HepG2 (cell line): ENCODE data around the gene GUCY2D. TPM values are rescaled to one million over a fixed set of nuclear protein-coding genes. Genes with fewer than 3 reads are reported as not detected.
A peak's percentile ranks its signal among the peaks of the same experiment; 100 is the strongest.

ENCODE experiments used
- ADNP ChIP-seq: sonication (generic); formaldehyde crosslinking; IDR thresholded peaks from 2 replicates; pipeline ENCODE4 v1.4.0; 2020; ENCODE audit warnings: missing genetic modification reagents
- CSRNP2 ChIP-seq: sonication (generic); formaldehyde crosslinking; conservative IDR thresholded peaks from 2 replicates; pipeline ENCODE4 v1.8.0; 2022; ENCODE audit warnings: low read depth, missing genetic modification reagents
- EEA1 ChIP-seq: sonication (generic); formaldehyde crosslinking; IDR thresholded peaks from 2 replicates; pipeline ENCODE4 v1.5.1; 2020; ENCODE audit warnings: mild to moderate bottlenecking, missing genetic modification reagents, borderline replicate concordance
- FOXM1 ChIP-seq: sonication (generic); formaldehyde crosslinking; IDR thresholded peaks from 2 replicates; pipeline ENCODE4 v1.5.0; 2020; ENCODE audit warnings: missing genetic modification reagents
- HES4 ChIP-seq: sonication (generic); formaldehyde crosslinking; IDR thresholded peaks from 2 replicates; pipeline ENCODE4 v1.9.0; 2021; ENCODE audit warnings: mild to moderate bottlenecking, missing genetic modification reagents, borderline replicate concordance
- HIVEP1 ChIP-seq: sonication (generic); formaldehyde crosslinking; IDR thresholded peaks from 2 replicates; pipeline ENCODE4 v1.4.0; 2020; ENCODE audit warnings: mild to moderate bottlenecking, missing genetic modification reagents
- KIAA2018 ChIP-seq: sonication (generic); formaldehyde crosslinking; IDR thresholded peaks from 2 replicates; pipeline ENCODE4 v1.5.0; 2020; ENCODE audit warnings: mild to moderate bottlenecking, missing genetic modification reagents, borderline replicate concordance
- MAX ChIP-seq: IDR thresholded peaks from 2 replicates; pipeline ENCODE4 v1.6.1; 2012; ENCODE audit warnings: inconsistent platforms
- MBD4 ChIP-seq: IDR thresholded peaks from 2 replicates; pipeline ENCODE4 v1.6.1; 2012; ENCODE audit warnings: low read length, inconsistent platforms, borderline replicate concordance
- NCOA2 ChIP-seq: sonication (generic); formaldehyde crosslinking; IDR thresholded peaks from 2 replicates; pipeline ENCODE4 v1.8.0; 2022; ENCODE audit warnings: inconsistent platforms
- NCOA5 ChIP-seq: sonication (generic); formaldehyde crosslinking; IDR thresholded peaks from 2 replicates; pipeline ENCODE4 v1.4.0; 2020; ENCODE audit warnings: missing genetic modification reagents
- NFE2L1 ChIP-seq: sonication (generic); formaldehyde crosslinking; IDR thresholded peaks from 2 replicates; pipeline ENCODE4 v1.4.0; 2020; ENCODE audit warnings: missing genetic modification reagents, mild to moderate bottlenecking, borderline replicate concordance
- PHF21A ChIP-seq: sonication (generic); formaldehyde crosslinking; IDR thresholded peaks from 2 replicates; pipeline ENCODE4 v1.5.0; 2020; ENCODE audit warnings: mild to moderate bottlenecking, missing genetic modification reagents
- SKIL ChIP-seq: sonication (generic); formaldehyde crosslinking; IDR thresholded peaks from 2 replicates; pipeline ENCODE4 v1.8.0; 2022; ENCODE audit warnings: missing genetic modification reagents, mild to moderate bottlenecking, moderate library complexity, borderline replicate concordance
- SSRP1 ChIP-seq: IDR thresholded peaks from 2 replicates; pipeline ENCODE4 v1.6.1; 2016; ENCODE audit warnings: control low read depth
- WIZ ChIP-seq: sonication (generic); formaldehyde crosslinking; IDR thresholded peaks from 2 replicates; pipeline ENCODE4 v1.5.1; 2020; ENCODE audit warnings: mild to moderate bottlenecking, missing genetic modification reagents
- ZNF253 ChIP-seq: sonication (generic); formaldehyde crosslinking; IDR thresholded peaks from 2 replicates; pipeline ENCODE4 v1.8.0; 2022; ENCODE audit warnings: mild to moderate bottlenecking, missing genetic modification reagents, borderline replicate concordance
- ZNF282 ChIP-seq: fragments of 450-650 bp; IDR thresholded peaks from 2 replicates; pipeline ENCODE4 v1.6.1; 2018; ENCODE audit not compliant: partially characterized antibody
- polyA plus RNA-seq, 8 experiments: library from polyadenylated mRNA; depleted of rRNA in 3 of 8; stranded (reverse) in 7 of 8; unstranded in 1 of 8; fragments of >200 nt; fragmentation: Illumina TruSeq in 4 of 8; extraction: Trizol in 4 of 8; gene quantifications; 2 replicates each; pipeline versions ENCODE4 v1.2.1 to v1.2.3, GENCODE V29; 2011 to 2016; ENCODE audit warnings: low read depth in 4 of 8, missing spikeins in 1 of 8, mixed read lengths in 1 of 8; ENCODE audit not compliant: insufficient read depth in 1 of 8
- total RNA-seq, 5 experiments: library from RNA; depleted of rRNA; stranded (reverse); fragments of >200 nt; fragmentation: Illumina TruSeq; extraction: Trizol; gene quantifications; 2 replicates each; pipeline ENCODE4 v1.2.3, GENCODE V29; 2016; ENCODE audit warnings: low read depth in 1 of 5

GUCY2D gene
- total and polyA plus RNA-seq, 2 of the 13 experiments (the other 11 are each of a cell fraction or from before 2014, with no cell fraction given): not detected

- TF ChIP-seq KIAA2018 (CRISPR knock-in tag) (0 out of 2 replicates have a peak, but pooled peaks have one; percentile 47), SSRP1 (CRISPR knock-in tag) (peak; percentile 58; the same call in 1 of the 2 replicates), WIZ (CRISPR knock-in tag) (peak; percentile 88), SKIL (CRISPR knock-in tag) (0 out of 2 replicates have a peak, but pooled peaks have one; percentile 7), PHF21A (CRISPR knock-in tag) (no peak), HES4 (CRISPR knock-in tag) (peak; percentile 61), HIVEP1 (peak; percentile 21; the same call in 1 of the 2 replicates), NFE2L1 (CRISPR knock-in tag) (no peak), ZNF253 (no peak), CSRNP2 (CRISPR knock-in tag) (0 out of 2 replicates have a peak, but pooled peaks have one; percentile 17), ADNP (CRISPR knock-in tag) (no peak), MBD4 (no peak; the same call in 1 of the 2 replicates), MAX (no peak), NCOA2 (CRISPR knock-in tag) (no peak), NCOA5 (CRISPR knock-in tag) (peak; percentile 81; the same call in 1 of the 2 replicates), ZNF282 (no peak), FOXM1 (0 out of 2 replicates have a peak, but pooled peaks have one; percentile 34), EEA1 (no peak)
Observed at GRCh38 chr17:8056976-8057625, 54.7 kb downstream of the GUCY2D start (continued).
